Measurements from ENCODE around the gene MBNL2.
"Not testable (repeated sequence)": the region's sequence is repeated elsewhere in the genome, so short reads cannot be mapped to it uniquely, and the experiment has no call there.

- TF ChIP-seq EZH2phosphoT487 (IDR thresholded peaks at IDR 0.05; ENCODE audit: low read length); CTCF (IDR thresholded peaks at IDR 0.05; ENCODE audit: low read length); EZH2 (optimal IDR thresholded peaks at IDR 0.05; ENCODE audit: low read depth, low read length): not testable (repeated sequence)
Measured at GRCh38 chr13:97207252-97207651, 14.9 kb upstream of the MBNL2 start.

Data from MM.1S (cell line).